Fibroblast of lung (primary cell): ENCODE results near the gene EVX2.

Source experiments
- CTCF ChIP-seq, 2 donors: IDR thresholded peaks in 1 of 2; conservative IDR thresholded peaks in 1 of 2; 1 replicate in 1 of 2; 2 replicates in 1 of 2; pipeline ENCODE4 v1.5.1; 2011 to 2012; ENCODE audit warnings: low read length in 2 of 2, control low read depth in 1 of 2, inconsistent platforms in 1 of 2, low read depth in 1 of 2, mild to moderate bottlenecking in 1 of 2
- EZH2 ChIP-seq: IDR thresholded peaks from 2 replicates; pipeline ENCODE4 v1.5.1; 2012; ENCODE audit warnings: low read length, control low read depth, mild to moderate bottlenecking; ENCODE audit errors: missing control alignments

DNA sequence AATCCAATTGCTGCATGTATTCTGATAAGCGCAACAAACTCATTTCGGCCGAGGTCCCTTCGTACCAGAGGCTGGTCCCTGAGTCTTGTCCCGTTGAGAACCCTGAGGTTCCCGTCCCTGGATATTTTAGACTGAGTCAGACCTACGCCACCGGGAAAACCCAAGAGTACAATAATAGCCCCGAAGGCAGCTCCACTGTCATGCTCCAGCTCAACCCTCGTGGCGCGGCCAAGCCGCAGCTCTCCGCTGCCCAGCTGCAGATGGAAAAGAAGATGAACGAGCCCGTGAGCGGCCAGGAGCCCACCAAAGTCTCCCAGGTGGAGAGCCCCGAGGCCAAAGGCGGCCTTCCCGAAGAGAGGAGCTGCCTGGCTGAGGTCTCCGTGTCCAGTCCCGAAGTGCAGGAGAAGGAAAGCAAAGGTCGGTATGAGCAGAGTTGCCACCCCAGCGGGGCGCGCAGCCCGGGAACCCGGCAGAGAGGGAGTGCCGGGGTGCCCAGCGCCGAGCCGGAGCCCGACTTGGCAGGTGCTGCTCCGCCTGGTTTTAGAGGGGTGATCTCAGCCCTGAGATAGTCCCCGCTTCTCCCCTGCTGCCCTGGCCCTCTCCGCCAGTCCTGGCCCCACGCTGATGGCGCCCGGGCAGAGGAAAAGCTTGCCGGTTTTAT, 33.5 kb upstream of the EVX2 start:
- TF ChIP-seq CTCF (conservative IDR thresholded peaks at IDR 0.05 in 1 of 2, IDR thresholded peaks at IDR 0.05 in 1 of 2; ENCODE audit: low read depth in 1 of 2, low read length in 2 of 2) (no peak), EZH2 (no peak)
